HUDEP-2 (cell line): Measurements from ENCODE around the gene CYP4F8.
"Not testable (repeated sequence)": the region's sequence is repeated elsewhere in the genome, so short reads cannot be mapped to it uniquely, and the experiment has no call there.

Experiments
- DNase-seq, 76 experiments: peaks; one replicate each; lab custom pipeline; 2025; ENCODE audit not compliant: unreplicated experiment in 76 of 76; lab: John Stamatoyannopoulos, UW

The CYP4F8 gene, protein sequence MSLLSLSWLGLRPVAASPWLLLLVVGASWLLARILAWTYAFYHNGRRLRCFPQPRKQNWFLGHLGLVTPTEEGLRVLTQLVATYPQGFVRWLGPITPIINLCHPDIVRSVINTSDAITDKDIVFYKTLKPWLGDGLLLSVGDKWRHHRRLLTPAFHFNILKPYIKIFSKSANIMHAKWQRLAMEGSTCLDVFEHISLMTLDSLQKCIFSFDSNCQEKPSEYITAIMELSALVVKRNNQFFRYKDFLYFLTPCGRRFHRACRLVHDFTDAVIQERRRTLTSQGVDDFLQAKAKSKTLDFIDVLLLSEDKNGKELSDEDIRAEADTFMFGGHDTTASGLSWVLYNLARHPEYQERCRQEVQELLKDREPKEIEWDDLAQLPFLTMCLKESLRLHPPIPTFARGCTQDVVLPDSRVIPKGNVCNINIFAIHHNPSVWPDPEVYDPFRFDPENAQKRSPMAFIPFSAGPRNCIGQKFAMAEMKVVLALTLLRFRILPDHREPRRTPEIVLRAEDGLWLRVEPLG

DNA sequence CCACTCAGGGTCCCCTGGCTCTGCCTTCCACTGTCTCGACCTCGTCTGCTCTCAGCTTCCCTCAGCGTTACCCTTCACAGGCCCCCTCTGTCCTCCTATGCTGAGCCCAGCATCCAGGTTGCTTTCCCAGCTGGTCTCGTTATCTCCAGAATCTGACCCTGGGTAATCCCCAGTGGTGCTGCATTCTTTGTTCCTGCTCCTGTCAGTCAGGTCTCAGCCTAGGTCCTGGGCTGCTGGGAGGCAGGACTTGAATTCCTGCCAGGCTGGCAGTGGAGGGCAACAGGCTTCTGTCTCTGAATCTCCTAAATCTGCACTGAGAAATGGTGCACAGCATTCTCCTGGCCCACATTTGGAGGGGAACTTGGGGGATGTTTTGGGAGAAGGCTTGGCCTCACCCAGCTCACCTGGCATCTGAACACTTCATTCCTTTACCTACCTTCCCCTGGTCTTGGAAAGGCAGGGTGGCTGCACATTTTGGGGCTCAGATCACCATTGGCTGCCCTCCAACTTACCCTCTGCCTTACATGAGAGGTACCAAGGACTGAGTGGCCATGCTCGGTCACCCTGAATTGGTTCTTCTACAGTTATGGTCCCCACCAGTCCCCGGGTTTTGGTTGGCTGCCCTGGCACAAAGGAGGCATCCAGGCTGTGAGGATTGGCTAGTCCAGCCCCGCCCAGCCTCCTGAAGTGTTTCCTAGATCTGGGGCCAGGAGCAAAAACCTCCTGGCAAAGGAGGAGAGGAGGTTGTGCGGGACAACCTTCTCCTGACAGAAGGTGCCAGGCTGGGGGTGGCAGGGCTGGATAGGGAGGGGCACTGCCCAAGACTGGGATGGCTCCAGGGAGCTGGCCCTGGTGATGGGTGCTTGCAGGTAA is at the start of gene CYP4F8:
Gene CYP4F8 (plus strand): TSS at position 712 of the 873 bp plus-strand sequence. CDS start 399 bp downstream, outside the sequence.
- DNase-seq: no peak

GRCh38 chr19:15570420-15570819 is 44.6 kb upstream of the CYP4F8 start:
- DNase-seq: no peak

- no peak for DNase-seq
Observed at GRCh38 chr19:15575406-15575805, 39.6 kb upstream of the CYP4F8 start.

DNA sequence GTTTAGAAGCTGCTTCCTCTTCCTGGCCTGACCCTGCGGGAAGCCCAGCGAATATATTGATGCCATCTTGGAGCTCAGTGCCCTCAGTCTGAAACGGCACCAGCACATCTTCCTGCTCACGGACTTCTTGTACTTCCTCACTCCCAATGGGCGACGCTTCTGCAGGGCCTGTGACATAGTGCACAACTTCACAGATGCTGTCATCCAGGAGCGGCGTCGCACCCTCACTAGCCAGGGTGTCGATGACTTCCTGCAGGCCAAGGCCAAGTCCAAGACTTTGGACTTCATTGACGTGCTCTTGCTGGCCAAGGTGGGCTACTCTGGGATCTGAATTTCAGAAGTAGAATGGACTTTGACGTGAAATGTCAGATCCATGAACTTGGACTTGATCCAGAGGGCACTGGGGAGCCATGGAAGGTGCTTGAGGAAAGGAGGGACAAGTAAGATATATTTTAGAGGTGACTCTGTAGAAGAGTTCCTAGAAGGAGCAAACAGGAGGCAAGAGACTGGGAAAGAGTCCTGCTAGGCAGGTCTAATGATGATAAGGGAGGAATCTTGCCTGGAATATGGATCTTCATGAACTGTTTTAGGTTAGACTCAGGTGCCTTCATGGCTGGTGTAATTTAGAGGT is 38.4 kb upstream of the CYP4F8 start:
- no peak for DNase-seq

GRCh38 chr19:15577184-15577771 is 37.7 kb upstream of the CYP4F8 start:
- DNase-seq: no peak

GRCh38 chr19:15583346-15583745 is 31.7 kb upstream of the CYP4F8 start:
- no peak for DNase-seq

- no peak for DNase-seq
Observed at GRCh38 chr19:15584095-15584494, 30.9 kb upstream of the CYP4F8 start.

DNA sequence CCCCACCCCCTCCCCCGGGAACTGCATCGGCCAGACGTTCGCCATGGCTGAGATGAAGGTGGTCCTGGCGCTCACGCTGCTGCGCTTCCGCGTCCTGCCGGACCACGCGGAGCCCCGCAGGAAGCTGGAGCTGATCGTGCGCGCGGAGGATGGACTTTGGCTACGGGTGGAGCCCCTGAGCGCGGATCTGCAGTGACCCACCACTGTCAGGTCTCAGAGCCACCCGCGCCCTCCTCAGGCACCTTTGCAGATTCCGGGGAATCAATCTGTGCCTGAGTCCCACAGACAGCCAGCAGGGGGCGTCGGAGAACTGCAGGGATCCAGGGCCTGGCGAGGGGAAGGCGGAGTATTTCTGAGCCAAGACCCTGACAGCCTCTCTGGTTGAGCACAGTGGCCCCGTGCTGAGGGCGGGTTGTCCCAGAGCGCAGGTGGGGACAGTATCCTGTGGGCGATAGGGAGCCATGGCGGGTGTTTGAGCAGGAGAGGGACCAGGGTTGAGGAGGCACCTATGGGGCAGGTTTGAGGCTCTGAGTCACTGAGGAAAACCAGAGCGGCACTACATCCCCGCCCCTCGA is 30.4 kb upstream of the CYP4F8 start:
- DNase-seq: peak in 63 of 76 experiments; percentile 6 to 82 (median 54)

- DNase-seq: no peak
Observed at GRCh38 chr19:15587663-15588062, 27.4 kb upstream of the CYP4F8 start.

DNA sequence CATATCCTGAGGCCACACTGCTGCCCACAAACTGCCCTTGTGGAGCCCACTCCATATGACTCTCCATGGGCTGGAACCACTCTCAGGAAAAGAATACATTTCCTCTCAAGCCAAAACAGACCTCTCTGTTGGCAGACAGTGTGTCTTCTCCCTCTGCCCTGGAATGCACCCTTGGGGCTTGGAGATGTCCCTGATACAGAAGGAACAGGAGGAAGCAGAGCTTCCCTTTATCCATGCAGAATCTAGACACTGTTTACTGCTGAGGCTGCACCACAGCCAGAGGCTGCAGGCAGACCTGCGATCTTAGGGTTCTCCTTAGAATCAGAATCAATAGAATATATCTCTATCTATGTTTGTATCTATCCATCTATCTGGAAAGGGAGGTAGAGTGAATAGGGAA is 26.8 kb upstream of the CYP4F8 start:
- no peak for DNase-seq

GRCh38 chr19:15589760-15590451 is 25.1 kb upstream of the CYP4F8 start:
- DNase-seq: no peak

DNA sequence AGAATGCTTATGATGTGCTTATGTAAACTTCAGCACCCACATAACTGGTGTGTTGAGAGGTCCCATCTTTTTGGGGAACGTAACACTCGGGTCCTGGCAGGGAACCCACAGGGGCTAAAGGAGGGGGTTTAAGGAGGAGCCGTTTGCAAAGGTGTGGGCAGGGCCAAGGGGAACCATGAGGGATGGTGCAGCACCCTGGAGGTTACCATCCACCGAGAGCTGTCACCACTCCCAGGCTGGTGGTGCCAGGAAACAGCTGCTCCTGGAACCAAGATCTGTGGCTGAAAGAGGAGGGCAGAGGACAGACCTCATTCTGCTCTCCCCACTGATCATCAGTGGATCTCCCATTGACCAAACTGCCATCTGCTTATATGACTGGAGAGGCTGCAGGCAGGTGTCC is 23.2 kb upstream of the CYP4F8 start:
- DNase-seq: no peak

DNA sequence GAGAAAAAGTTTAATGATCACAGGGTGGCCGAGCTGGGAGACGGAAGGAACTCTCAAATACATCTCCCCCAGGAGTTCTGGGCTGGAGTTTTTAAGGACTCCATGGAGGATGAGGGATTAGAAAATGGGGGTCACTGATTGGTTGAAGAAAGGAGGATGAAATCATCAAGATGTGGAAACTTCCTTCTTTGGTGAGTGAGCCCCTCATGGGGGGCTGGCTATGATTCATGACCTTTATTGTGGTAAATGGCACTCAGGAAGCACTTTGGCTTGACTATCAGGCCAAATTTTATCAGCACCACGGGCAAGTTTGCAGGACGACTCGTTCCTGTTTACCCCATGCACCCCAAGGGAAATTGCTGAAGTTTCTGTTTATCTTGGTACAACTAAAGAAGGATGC is 22.5 kb upstream of the CYP4F8 start:
- DNase-seq: not testable (repeated sequence)

DNA sequence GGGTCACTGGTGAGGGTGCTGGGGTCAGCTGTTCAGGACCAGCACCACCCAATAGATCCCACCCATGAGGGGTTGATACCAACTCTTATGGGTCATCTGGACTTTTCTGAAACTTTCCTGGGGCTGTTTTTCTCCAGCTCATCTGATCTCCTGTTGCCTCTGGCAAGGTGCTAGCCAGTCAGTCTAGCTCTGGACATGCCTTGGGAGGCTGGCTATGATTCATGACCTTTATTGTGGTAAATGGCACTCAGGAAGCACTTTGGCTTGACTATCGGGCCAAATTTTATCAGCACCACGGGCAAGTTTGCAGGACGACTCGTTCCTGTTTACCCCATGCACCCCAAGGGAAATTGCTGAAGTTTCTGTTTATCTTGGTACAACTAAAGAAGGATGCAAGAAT is 21.3 kb upstream of the CYP4F8 start:
- not testable (repeated sequence) for DNase-seq

DNA sequence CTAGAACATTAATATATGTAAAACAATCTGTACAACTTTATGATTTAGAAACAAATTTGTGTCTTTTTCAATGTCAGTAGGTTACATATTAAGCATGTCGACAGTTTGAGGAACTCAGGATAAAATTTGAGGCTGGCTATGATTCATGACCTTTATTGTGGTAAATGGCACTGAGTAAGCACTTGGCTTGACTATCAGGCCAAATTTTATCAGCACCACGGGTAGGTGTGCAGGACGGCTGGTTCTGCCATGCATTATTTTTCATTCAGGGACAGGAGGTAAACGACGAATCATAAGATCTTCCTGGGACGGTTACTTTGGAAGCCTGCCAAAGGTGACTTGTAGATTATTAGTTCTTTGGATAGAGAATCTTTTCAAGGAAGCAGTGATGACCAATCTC is 19.9 kb upstream of the CYP4F8 start:
- no peak for DNase-seq

GRCh38 chr19:15607978-15608925 is 6.8 kb upstream of the CYP4F8 start:
- DNase-seq: not testable (repeated sequence)

DNA sequence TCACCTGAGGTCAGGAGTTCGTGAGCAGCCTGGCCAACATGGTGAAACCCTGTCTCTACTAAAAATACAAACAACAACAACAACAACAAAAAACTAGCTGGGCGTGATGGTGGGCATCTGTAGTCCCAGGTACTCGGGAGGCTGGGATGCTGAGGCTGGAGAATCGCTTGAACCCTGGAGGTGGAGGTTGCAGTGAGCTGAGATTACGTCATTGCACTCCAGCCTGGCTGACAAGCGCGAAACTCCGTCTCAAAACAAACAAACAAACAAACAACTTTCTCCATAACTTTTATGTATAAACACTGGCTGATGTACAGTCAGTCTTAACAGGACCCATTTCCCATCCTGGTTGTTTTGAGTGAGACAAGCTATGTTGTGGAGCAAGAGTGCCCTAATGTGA is 5.8 kb upstream of the CYP4F8 start:
- no peak for DNase-seq

- no peak for DNase-seq
Observed at GRCh38 chr19:15612342-15612741, 2.7 kb upstream of the CYP4F8 start.

DNA sequence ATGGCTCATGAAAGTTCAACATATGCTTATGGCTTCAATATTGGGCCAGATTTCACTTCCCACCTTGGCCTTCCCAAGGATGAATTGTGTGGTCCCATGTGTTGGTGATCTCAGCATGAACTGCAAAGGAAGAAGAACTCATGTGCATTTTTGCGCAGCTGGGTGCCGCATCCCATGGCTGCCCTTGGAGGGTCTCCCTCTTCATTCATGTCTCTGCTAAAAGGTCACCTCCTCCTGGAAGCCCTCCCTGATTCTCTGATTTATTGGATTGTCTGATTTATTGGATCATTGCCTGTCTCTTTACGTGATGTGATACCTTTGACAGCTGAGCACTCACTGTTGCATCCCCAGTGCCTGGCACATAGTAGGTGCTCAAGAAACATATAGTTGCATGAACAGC is 1.7 kb upstream of the CYP4F8 start:
- no peak for DNase-seq
